ENCODE measurements around the gene KRT82. TPM values are rescaled to one million over a fixed set of nuclear protein-coding genes. Genes with fewer than 3 reads are reported as not detected.

KRT82 gene
- total RNA-seq, 1 donor from 2014 or later: not detected

- Mint-ChIP-seq H3K4me3 (ENCODE audit: low read depth) (no peak overlapping the region), H3K36me3 (ENCODE audit: insufficient read depth) (no peaks in the 10 kb centered on the region), H3K27ac (no peak overlapping the region), H3K9me3 (ENCODE audit: low read depth) (no peaks in the 10 kb centered on the region), H3K4me1 (ENCODE audit: low read depth) (no peaks in the 10 kb centered on the region), H3K27me3 (peaks cover 62% of the 10 kb centered on the region)
- no peak for TF ChIP-seq CTCF (IDR thresholded peaks at IDR 0.05; ENCODE audit: unreplicated experiment)
- DNase-seq (ENCODE audit: low spot score, unreplicated experiment): no peak
Observed at GRCh38 chr12:52363111-52363679, 42.9 kb downstream of the KRT82 start.

- no peak for DNase-seq (ENCODE audit: low spot score, unreplicated experiment)
- no peak overlapping the region for H3K4me3 Mint-ChIP-seq (ENCODE audit: low read depth)
- no peaks in the 10 kb centered on the region for H3K9me3 Mint-ChIP-seq (ENCODE audit: low read depth)
- TF ChIP-seq CTCF (IDR thresholded peaks at IDR 0.05; ENCODE audit: unreplicated experiment): peak; percentile 42
- H3K36me3 Mint-ChIP-seq (ENCODE audit: insufficient read depth): no peaks in the 10 kb centered on the region
- H3K27me3 Mint-ChIP-seq: peaks cover 64% of the 10 kb centered on the region
- H3K27ac Mint-ChIP-seq: no peak overlapping the region
- no peaks in the 10 kb centered on the region for H3K4me1 Mint-ChIP-seq (ENCODE audit: low read depth)
Observed at GRCh38 chr12:52362118-52362726, 43.9 kb downstream of the KRT82 start.

DNA sequence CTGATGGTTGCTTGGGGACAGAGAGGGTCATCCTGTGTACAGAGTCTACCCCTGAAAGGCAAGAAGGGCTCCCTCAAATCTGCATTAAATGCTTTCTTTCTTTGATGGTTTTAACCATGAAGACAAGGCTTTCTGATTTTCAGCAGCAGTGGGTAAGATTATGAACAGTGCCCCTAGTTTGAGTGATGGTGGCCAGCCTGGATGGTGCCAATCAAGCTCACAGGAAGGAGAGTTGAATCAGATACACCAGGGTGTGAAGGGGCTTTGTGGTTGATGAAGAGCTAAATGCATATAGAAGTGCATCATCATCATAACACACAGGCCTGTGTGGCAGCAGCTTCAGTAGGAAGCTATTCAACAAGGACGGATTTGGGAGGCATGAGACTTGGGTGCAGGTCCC lies 44.6 kb downstream of the KRT82 start:
- H3K27me3 Mint-ChIP-seq: peaks cover 62% of the 10 kb centered on the region
- H3K27ac Mint-ChIP-seq: no peak overlapping the region
- H3K4me1 Mint-ChIP-seq (ENCODE audit: low read depth): no peaks in the 10 kb centered on the region
- no peak for DNase-seq (ENCODE audit: low spot score, unreplicated experiment)
- TF ChIP-seq CTCF (IDR thresholded peaks at IDR 0.05; ENCODE audit: unreplicated experiment): no peak
- no peaks in the 10 kb centered on the region for H3K9me3 Mint-ChIP-seq (ENCODE audit: low read depth)
- H3K4me3 Mint-ChIP-seq (ENCODE audit: low read depth): no peak overlapping the region
- no peaks in the 10 kb centered on the region for H3K36me3 Mint-ChIP-seq (ENCODE audit: insufficient read depth)

DNA sequence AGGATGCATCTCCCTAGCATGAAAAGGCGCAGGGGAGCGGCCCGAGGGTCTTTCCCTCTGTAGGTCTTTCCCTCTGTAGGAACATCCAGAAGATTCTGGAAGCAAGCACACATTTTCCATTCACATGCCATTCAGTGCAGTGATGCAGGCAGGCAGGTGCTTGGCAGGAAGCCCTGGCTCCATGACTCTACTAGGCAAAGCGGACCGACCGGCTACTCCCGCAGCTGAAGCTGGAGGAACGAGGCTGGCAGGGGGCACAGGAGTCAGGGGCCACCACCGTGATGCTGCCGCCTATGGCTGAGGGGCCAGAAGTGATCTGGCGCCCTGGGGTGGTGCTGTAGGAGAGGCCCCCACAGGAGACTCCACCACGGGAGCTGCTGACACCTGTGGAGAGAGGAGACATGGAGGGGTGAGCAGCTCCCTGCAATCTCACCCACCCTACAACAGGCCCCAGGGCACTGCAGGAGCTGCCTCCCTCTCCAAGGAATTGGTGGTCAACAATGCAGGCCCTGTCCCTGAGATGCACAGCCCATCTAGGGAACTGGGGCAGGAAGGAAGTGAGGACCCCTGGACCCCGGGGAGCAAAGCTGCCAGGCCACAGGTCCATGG lies 45.4 kb downstream of the KRT82 start:
- H3K27me3 Mint-ChIP-seq: peaks cover 58% of the 10 kb centered on the region
- DNase-seq (ENCODE audit: low spot score, unreplicated experiment): no peak
- H3K4me3 Mint-ChIP-seq (ENCODE audit: low read depth): no peak overlapping the region
- no peak overlapping the region for H3K27ac Mint-ChIP-seq
- H3K4me1 Mint-ChIP-seq (ENCODE audit: low read depth): no peaks in the 10 kb centered on the region
- TF ChIP-seq CTCF (IDR thresholded peaks at IDR 0.05; ENCODE audit: unreplicated experiment): no peak
- no peaks in the 10 kb centered on the region for H3K36me3 Mint-ChIP-seq (ENCODE audit: insufficient read depth)
- H3K9me3 Mint-ChIP-seq (ENCODE audit: low read depth): no peaks in the 10 kb centered on the region

DNA sequence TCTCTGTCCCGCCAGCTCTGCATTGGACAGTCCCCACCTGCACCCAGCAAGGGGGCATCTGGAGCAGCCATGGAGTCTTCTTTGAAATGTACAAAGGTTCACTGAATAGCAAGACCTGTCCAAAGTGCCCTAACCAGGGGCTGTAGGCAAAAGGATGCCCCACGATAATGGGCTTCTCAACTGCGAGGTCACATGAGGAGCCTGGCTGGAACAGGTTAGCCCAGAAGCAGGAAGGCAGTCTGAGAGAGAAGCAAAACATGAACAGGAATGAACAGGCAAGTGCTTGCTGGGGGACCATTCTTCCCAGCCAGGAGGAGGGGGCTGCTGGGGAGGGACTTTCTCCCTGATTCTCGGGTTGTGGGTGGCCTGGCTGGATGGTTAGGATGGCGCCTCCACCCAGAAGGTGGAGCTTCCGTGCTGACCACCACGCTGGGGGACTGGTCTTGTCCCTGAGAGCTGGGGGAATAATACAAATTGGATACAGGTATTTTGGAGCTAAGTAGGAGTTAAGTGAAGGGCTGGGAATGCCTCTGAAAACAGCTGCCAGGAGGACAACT lies 46.0 kb downstream of the KRT82 start:
- H3K27me3 Mint-ChIP-seq: peaks cover 54% of the 10 kb centered on the region
- H3K4me3 Mint-ChIP-seq (ENCODE audit: low read depth): no peak overlapping the region
- H3K4me1 Mint-ChIP-seq (ENCODE audit: low read depth): no peaks in the 10 kb centered on the region
- no peaks in the 10 kb centered on the region for H3K9me3 Mint-ChIP-seq (ENCODE audit: low read depth)
- TF ChIP-seq CTCF (IDR thresholded peaks at IDR 0.05; ENCODE audit: unreplicated experiment): no peak
- H3K36me3 Mint-ChIP-seq (ENCODE audit: insufficient read depth): no peaks in the 10 kb centered on the region
- no peak for DNase-seq (ENCODE audit: low spot score, unreplicated experiment)
- H3K27ac Mint-ChIP-seq: no peak overlapping the region
